ENCODE data around the gene CD3E. TPM values are rescaled to one million over a fixed set of nuclear protein-coding genes. Genes with fewer than 3 reads are reported as not detected.

Gene CD3E
- polyA plus RNA-seq, 1 experiment: not detected

DNA sequence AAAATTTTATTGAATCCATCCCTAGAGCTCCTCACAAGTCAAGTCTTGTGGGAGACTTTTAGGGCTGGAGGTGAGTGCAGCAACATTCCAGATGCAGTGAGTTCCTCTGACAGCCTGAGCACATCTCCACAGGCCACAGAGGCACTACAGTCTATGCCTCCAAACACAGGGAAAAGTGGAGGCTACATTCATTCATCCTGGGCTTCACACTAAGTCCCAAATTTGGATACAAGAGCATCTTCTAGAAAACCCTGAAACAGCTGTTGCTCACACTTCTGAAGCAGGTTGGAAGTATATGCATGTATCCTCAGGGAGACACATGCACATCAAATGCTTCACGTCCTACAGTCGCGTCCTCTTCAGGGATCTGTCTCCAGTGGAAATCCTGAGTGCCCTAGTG lies 36.7 kb downstream of the CD3E start:
- DNase-seq (ENCODE audit: low read depth, low spot score): no peak
- CTCF ChIA-PET: no interaction called here
- Histone ChIP-seq H3K4me3 (ENCODE audit: low read depth, low read length) (no peak overlapping the region), H3K27ac (ENCODE audit: low read depth, low read length) (no peak overlapping the region), H3K27me3 (ENCODE audit: control insufficient read depth, insufficient read depth, low read length) (no peaks in the 10 kb centered on the region), H3K9me3 (ENCODE audit: control insufficient read depth, insufficient read depth, low read length) (no peaks in the 10 kb centered on the region)
- TF ChIP-seq, protein P1, sequence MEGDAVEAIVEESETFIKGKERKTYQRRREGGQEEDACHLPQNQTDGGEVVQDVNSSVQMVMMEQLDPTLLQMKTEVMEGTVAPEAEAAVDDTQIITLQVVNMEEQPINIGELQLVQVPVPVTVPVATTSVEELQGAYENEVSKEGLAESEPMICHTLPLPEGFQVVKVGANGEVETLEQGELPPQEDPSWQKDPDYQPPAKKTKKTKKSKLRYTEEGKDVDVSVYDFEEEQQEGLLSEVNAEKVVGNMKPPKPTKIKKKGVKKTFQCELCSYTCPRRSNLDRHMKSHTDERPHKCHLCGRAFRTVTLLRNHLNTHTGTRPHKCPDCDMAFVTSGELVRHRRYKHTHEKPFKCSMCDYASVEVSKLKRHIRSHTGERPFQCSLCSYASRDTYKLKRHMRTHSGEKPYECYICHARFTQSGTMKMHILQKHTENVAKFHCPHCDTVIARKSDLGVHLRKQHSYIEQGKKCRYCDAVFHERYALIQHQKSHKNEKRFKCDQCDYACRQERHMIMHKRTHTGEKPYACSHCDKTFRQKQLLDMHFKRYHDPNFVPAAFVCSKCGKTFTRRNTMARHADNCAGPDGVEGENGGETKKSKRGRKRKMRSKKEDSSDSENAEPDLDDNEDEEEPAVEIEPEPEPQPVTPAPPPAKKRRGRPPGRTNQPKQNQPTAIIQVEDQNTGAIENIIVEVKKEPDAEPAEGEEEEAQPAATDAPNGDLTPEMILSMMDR (IDR thresholded peaks at IDR 0.05; ENCODE audit: low read depth, low read length): no peak
- POLR2A ChIA-PET: no interaction called here

DNA sequence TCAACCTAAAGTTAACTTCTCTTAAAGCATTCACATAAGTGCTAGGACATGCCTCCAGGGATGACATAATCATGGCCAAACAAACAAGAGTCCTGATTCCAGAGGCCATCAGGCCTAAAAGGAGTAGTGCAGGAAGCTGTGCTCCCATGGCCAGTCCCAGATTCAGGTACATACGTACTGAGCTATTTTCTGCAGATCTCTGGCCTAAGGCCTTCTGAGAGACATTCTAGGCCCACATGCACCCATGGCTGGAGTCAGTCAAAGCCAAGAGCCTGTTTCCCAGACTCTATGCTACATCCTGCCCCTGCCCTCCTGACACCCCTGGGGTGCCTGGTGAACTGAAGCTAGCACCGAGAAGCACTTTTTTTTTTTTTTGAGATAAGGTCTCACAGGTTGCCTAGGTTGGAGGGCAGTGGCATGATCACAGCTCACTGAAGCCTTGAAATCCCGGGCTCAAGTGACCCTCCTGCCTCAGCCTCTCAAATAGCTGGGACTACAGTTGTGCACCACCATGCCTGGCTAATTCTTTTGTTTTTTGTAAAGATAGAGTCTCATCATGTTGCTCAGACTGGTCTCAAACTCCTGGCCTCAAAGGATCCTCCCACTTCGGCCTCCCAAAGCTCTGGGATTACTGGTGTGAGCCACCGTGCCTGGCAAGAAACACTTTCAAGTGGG lies 37.4 kb downstream of the CD3E start:
- POLR2A ChIA-PET: no interaction called here
- CTCF ChIA-PET: no interaction called here

DNA sequence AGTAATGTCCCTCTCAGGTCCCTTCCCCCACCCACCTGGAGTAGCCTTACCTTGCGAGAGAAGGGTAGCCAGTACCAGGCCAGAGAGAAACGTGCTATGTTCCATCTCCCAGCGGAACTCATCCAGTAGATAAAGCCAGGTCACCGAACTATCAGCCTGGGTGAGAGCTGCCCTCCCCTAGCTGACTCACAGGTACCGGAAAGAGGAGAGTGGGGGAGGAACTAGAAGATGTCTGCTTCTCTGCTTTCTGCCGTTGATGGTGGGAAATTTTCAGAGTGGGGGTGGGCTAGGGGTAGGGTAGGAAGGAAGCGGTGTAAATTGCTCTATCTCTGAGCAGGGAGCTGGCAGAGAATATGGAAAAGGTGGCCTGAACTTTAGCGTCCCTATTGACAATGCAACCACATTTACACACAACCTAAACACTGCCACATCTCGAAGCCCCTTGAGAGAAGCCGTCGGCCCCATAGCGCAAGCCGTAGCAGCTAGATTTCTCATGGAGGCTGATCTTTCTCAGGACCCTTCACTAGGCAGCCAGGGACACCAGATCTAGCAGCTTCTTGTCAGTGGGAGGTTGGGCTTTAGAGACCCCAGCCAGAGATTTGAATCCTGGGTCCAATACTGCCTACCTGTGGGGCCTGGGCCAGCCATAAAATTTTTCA lies 38.1 kb downstream of the CD3E start, which contains the start of gene CD3D:
CD3D (minus strand) TSS at position 203 of the 659 bp plus-strand sequence; CDS start at position 105, 98 bp downstream.
- no peak within 1 kb of the TSS for H3K27ac ChIP-seq (ENCODE audit: low read depth, low read length)

More for the DNA sequence above, 37.4 kb downstream of the CD3E start:
- no peak overlapping the region for H3K4me3 ChIP-seq (ENCODE audit: low read depth, low read length)
- H3K9me3 ChIP-seq (ENCODE audit: control insufficient read depth, insufficient read depth, low read length): no peaks in the 10 kb centered on the region
- DNase-seq (ENCODE audit: low read depth, low spot score): no peak
- H3K27ac ChIP-seq (ENCODE audit: low read depth, low read length): no peak overlapping the region
- TF ChIP-seq, protein P1 (IDR thresholded peaks at IDR 0.05; ENCODE audit: low read depth, low read length): no peak
- no peaks in the 10 kb centered on the region for H3K27me3 ChIP-seq (ENCODE audit: control insufficient read depth, insufficient read depth, low read length)

DNA sequence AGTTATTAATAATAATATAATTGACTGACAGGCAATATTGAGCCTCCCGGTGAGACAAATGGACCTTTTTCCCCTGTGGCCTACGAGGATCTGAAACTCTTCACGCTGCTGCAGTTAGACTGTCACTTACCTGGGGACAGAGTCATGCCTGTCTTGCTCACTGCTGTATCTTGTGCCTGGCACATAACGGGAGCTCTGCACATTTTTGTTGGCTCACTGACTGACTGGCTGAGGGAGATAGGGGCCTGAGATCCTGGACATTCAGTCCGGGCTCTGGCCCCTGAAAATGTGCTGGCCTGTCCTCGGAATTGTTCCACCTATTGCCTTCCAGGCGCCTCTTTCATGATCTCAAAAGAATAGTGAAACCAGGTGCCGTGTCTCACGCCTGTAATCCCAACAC lies 38.7 kb downstream of the CD3E start:
- no peak overlapping the region for H3K27ac ChIP-seq (ENCODE audit: low read depth, low read length)
- TF ChIP-seq, protein P1 (IDR thresholded peaks at IDR 0.05; ENCODE audit: low read depth, low read length): no peak
- H3K27me3 ChIP-seq (ENCODE audit: control insufficient read depth, insufficient read depth, low read length): no peaks in the 10 kb centered on the region
- ChIA-PET CTCF (no interaction called here), POLR2A (no interaction called here)
- no peak overlapping the region for H3K4me3 ChIP-seq (ENCODE audit: low read depth, low read length)
- H3K9me3 ChIP-seq (ENCODE audit: control insufficient read depth, insufficient read depth, low read length): no peaks in the 10 kb centered on the region
- DNase-seq (ENCODE audit: low read depth, low spot score): no peak

More for the DNA sequence above, 38.1 kb downstream of the CD3E start, which contains the start of gene CD3D:
- ChIA-PET CTCF (interaction anchor here (0.6 kb wide), 1 partner anchor 10 kb away, joined by 4 read pairs; no protein-coding TSS in a partner anchor), POLR2A (no interaction called here)
- Histone ChIP-seq H3K4me3 (ENCODE audit: low read depth, low read length) (no peak within 1 kb of the TSS), H3K9me3 (ENCODE audit: control insufficient read depth, insufficient read depth, low read length) (no peaks in the 10 kb centered on the region), H3K27me3 (ENCODE audit: control insufficient read depth, insufficient read depth, low read length) (no peaks in the 10 kb centered on the region)
- DNase-seq (ENCODE audit: low read depth, low spot score): no peak
- TF ChIP-seq, protein P1 (IDR thresholded peaks at IDR 0.05; ENCODE audit: low read depth, low read length): no peak

DNA sequence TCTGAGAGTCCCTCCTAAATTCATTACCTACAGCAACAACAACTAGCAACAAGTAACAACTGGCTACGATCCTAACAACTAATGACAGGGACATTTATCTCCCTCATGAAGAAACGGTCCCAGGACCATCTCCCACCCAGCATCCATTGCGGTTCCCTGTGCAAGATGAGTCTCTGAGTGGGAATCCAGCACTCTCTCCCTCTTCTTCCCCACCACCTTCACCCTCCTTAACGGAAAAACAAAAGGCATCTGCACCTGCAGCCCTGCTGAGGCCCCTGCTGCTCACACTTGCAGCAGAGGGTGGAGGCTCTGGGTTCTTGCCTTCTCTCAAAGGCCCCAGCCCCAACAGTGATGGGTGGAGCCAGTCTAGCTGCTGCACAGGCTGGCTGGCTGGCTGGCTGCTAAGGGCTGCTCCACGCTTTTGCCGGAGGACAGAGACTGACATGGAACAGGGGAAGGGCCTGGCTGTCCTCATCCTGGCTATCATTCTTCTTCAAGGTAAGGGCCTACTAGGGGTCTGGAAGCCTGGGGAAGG lies 39.5 kb downstream of the CD3E start, which contains the start of gene CD3G:
CD3G (plus strand) TSS at position 364 of the 535 bp plus-strand sequence; CDS start at position 444, 80 bp downstream.
- ChIA-PET CTCF (no interaction called here), POLR2A (no interaction called here)
- H3K4me3 ChIP-seq (ENCODE audit: low read depth, low read length): no peak within 1 kb of the TSS
- peaks cover 6% of the 10 kb centered on the region for H3K27me3 ChIP-seq (ENCODE audit: control insufficient read depth, insufficient read depth, low read length)
- H3K9me3 ChIP-seq (ENCODE audit: control insufficient read depth, insufficient read depth, low read length): no peaks in the 10 kb centered on the region
- TF ChIP-seq, protein P1 (IDR thresholded peaks at IDR 0.05; ENCODE audit: low read depth, low read length): no peak
- no peak for DNase-seq (ENCODE audit: low read depth, low spot score)
- no peak within 1 kb of the TSS for H3K27ac ChIP-seq (ENCODE audit: low read depth, low read length)

All from AG04450 (cell line).